ENCODE results near the gene KRT36. TPM values are rescaled to one million over a fixed set of nuclear protein-coding genes. Genes with fewer than 3 reads are reported as not detected.

KRT36 gene
- total RNA-seq, 1 experiment from 2014 or later = not detected

- H3K4me1 ChIP-seq (ENCODE audit: insufficient read depth, low read length) = peaks cover 10% of the 10 kb centered on the region
- H3K9me3 ChIP-seq (ENCODE audit: low read length) = no peaks in the 10 kb centered on the region
- DNase-seq (no peak), ATAC-seq (no peak)
- no peak overlapping the region for H3K9ac ChIP-seq (ENCODE audit: low read length)
- no peaks in the 10 kb centered on the region for H3K79me2 ChIP-seq (ENCODE audit: low read length)
- no TSS peak for BruUV-seq (replicated peaks)
- ChIA-PET CTCF (no interaction called here), POLR2A (ENCODE audit: unreplicated experiment) (interaction anchor here (0.7 kb wide), 1 partner anchor 24 kb away, joined by 3 read pairs; no protein-coding TSS in a partner anchor)
- no peaks in the 10 kb centered on the region for H3K36me3 ChIP-seq (ENCODE audit: low read depth, low read length)
- no peaks in the 10 kb centered on the region for H3K27me3 ChIP-seq (ENCODE audit: low read length)
- no peak overlapping the region for H3K4me3 ChIP-seq (ENCODE audit: low read length)
- no peaks in the 10 kb centered on the region for H4K20me1 ChIP-seq (ENCODE audit: low read length)
- TF ChIP-seq EZH2phosphoT487 (IDR thresholded peaks at IDR 0.05; ENCODE audit: borderline replicate concordance, low read length) (no peak), EZH2 (IDR thresholded peaks at IDR 0.05; ENCODE audit: low read length, unreplicated experiment) (no peak), CTCF (conservative IDR thresholded peaks at IDR 0.05; ENCODE audit: low read depth, low read length) (no peak)
- no peak overlapping the region for H3K4me2 ChIP-seq (ENCODE audit: low read length)
- H2AFZ ChIP-seq (ENCODE audit: low read length) = no peak overlapping the region
- no peaks in the 10 kb centered on the region for H3K9me2 ChIP-seq (replicated peaks; ENCODE audit: low read length)
- intact Hi-C loops (cut with micrococcal nuclease) = no loop called here
- H3F3A ChIP-seq (ENCODE audit: low read length, unreplicated experiment) = no peaks in the 10 kb centered on the region
- no peak overlapping the region for H3K27ac ChIP-seq (ENCODE audit: low read length)
These were observed 16.4 kb upstream of the KRT36 start for GRCh38 chr17:41505809-41506767.

GRCh38 chr17:41505007-41505808 lies 15.5 kb upstream of the KRT36 start, which contains the start of gene KRT13:
KRT13 (minus strand) TSS chr17:41505612; CDS start chr17:41505550, 62 bp downstream.
- H3K4me2 ChIP-seq (ENCODE audit: low read length) = no peak within 1 kb of the TSS
- TF ChIP-seq CTCF (conservative IDR thresholded peaks at IDR 0.05; ENCODE audit: low read depth, low read length) = no peak
- no peak for TF ChIP-seq EZH2 (IDR thresholded peaks at IDR 0.05; ENCODE audit: low read length, unreplicated experiment)
- no peak within 1 kb of the TSS for H3K4me3 ChIP-seq (ENCODE audit: low read length)
- intact Hi-C loops (cut with micrococcal nuclease) = no loop called here
- BruUV-seq (replicated peaks) = no TSS peak
- no peaks in the 10 kb centered on the region for H3K9me3 ChIP-seq (ENCODE audit: low read length)
- H3K9ac ChIP-seq (ENCODE audit: low read length) = no peak within 1 kb of the TSS
- no peaks in the 10 kb centered on the region for H3F3A ChIP-seq (ENCODE audit: low read length, unreplicated experiment)
- ChIA-PET POLR2A (ENCODE audit: unreplicated experiment) (no interaction called here), CTCF (no interaction called here)
- no peaks in the 10 kb centered on the region for H3K79me2 ChIP-seq (ENCODE audit: low read length)
- DNase-seq = no peak
- no peak for ATAC-seq
- no peaks in the 10 kb centered on the region for H3K9me2 ChIP-seq (replicated peaks; ENCODE audit: low read length)
- H3K27me3 ChIP-seq (ENCODE audit: low read length) = no peaks in the 10 kb centered on the region
- no peaks in the 10 kb centered on the region for H4K20me1 ChIP-seq (ENCODE audit: low read length)
- no peaks in the 10 kb centered on the region for H3K36me3 ChIP-seq (ENCODE audit: low read depth, low read length)
- no peak within 1 kb of the TSS for H2AFZ ChIP-seq (ENCODE audit: low read length)
- H3K4me1 ChIP-seq (ENCODE audit: insufficient read depth, low read length) = peaks cover 9% of the 10 kb centered on the region
- H3K27ac ChIP-seq (ENCODE audit: low read length) = no peak within 1 kb of the TSS
